Astrocyte of the cerebellum (primary cell): Measurements from ENCODE around the gene PPP1R18.
A peak's percentile ranks its signal among the peaks of the same experiment; 100 is the strongest.

ENCODE experiments used
- DNase-seq: peaks from one replicate; pipeline ENCODE4 v3.0.0-alpha.2; 2011; ENCODE audit warnings: low read depth
- H3K4me3 ChIP-seq: 2 replicates; pipeline ENCODE4 v1.5.1; 2011; ENCODE audit warnings: mild to moderate bottlenecking, low read depth, low read length, moderate library complexity
- in situ Hi-C: cut with HindIII; loops from 2 replicates; pipeline ENCODE4 v1.10.0; 2017; ENCODE audit warnings: low sequenced_read_pairs
- TF ChIP-seq, protein P1 (sequence below): IDR thresholded peaks from 2 replicates; pipeline ENCODE4 v1.5.1; 2012; ENCODE audit warnings: low read length, low read depth, moderate library complexity, mild to moderate bottlenecking; ENCODE audit errors: missing control alignments

The PPP1R18 gene

DNA sequence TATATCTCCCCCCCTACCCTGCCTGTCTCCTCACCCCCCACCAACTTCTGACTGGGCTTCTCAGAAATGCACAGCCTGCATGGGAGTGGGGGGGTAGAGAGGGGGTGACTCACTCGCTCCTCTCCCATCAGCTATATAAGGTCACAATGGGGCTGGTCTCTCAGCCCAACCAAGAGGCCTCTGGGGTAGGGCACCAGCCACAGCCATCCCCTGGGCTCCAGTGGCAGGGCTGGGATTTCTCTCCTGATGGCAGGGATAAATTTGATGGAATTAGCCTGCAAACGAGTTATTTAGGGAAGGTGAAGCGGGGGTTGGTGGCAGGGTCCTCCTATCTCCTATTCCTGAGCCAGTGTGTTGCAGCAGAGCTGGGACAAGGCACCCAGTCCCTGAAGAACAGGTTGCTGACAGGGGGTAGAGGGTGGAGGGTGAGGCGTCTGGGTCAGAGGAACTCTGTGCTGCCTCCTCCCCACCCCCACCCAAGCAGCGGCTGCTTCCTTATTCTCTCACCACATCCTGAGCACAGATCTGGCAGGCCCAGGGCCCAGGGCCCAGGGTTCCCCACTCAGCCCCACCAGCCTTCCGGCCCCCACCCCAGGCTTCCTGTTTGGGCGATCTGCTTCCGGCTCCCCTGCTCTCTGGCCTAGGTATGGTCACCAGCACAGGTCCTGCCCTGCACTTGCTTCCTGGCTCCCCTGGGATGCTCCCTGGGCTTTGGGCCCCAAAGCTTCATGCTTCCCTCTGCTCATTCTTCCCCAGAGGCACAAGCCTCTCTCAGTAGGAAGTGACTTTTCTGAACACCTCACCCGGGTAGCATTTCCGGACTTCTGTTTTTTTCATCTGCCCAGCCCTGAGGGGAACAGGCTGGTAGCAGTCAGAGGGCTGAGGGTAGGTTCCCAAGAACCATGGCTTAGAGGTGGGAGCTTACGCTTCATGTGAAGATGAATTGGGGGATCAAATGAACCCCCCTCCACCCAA lies 4.0 kb downstream of the PPP1R18 start:
- in situ Hi-C loops = no loop called here
- TF ChIP-seq, protein P1, sequence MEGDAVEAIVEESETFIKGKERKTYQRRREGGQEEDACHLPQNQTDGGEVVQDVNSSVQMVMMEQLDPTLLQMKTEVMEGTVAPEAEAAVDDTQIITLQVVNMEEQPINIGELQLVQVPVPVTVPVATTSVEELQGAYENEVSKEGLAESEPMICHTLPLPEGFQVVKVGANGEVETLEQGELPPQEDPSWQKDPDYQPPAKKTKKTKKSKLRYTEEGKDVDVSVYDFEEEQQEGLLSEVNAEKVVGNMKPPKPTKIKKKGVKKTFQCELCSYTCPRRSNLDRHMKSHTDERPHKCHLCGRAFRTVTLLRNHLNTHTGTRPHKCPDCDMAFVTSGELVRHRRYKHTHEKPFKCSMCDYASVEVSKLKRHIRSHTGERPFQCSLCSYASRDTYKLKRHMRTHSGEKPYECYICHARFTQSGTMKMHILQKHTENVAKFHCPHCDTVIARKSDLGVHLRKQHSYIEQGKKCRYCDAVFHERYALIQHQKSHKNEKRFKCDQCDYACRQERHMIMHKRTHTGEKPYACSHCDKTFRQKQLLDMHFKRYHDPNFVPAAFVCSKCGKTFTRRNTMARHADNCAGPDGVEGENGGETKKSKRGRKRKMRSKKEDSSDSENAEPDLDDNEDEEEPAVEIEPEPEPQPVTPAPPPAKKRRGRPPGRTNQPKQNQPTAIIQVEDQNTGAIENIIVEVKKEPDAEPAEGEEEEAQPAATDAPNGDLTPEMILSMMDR = no peak
- H3K4me3 ChIP-seq = peak overlapping the region; percentile 94
- DNase-seq = peak; percentile 62

DNA sequence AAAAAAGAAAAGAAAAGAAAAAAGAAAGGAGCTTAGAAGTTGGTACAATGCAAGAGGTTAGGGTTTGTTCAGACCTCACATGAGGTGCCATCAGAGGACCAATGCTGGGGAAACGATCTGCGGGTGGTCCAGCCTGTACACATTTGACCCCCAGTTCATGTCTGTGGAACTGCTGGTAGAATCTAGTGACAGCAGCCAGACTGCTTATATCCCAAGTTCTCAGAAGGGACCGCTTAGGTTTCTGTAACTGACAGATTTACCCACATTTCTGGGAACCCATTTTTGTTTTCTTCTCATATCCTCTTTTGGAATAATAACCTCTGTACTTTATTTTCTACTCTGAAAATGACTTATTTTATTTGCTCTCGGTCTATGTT lies 4.7 kb downstream of the PPP1R18 start:
- no peak for DNase-seq
- TF ChIP-seq, protein P1 = no peak
- H3K4me3 ChIP-seq = peak overlapping the region; percentile 94
- in situ Hi-C loops = no loop called here

DNA sequence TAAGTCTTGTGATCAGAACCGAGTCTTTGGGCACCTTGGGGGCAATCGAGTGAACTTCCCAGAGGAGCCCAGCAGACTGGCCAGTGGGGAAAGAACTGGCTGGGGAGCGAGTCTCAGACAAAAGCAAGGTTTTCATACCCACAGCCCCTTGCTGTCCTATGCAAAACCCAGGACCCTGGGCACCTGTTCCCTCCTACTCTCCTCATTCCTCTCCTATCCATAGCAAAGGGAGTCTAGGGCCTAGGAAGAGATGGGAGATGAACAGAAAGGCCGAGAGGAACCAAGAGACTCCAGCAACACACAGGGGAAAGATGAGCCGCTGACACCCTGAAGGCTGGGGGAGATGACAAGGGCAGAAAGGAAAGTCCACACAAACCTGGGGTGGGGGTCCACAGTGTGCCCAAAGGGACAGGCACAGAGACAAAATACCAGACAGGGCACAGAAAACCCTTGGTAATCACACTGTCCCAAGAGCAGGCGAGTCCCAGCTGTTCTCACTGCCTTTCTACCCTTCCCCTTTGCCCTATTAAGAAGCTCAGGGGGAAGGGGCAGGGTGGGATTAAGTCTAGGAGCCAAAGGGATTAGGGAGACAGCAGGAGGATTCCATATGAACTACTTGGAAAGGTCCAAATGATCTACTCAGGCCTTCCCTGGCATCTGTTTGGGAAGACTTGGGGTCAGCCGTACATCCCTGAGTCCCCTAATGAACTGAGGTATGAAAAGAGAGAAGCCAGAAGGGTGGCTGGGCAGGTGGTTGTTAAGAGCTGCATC lies 6.5 kb downstream of the PPP1R18 start:
- peak overlapping the region; percentile 16 for H3K4me3 ChIP-seq
- TF ChIP-seq, protein P1 = no peak
- in situ Hi-C loops = no loop called here
- no peak for DNase-seq

DNA sequence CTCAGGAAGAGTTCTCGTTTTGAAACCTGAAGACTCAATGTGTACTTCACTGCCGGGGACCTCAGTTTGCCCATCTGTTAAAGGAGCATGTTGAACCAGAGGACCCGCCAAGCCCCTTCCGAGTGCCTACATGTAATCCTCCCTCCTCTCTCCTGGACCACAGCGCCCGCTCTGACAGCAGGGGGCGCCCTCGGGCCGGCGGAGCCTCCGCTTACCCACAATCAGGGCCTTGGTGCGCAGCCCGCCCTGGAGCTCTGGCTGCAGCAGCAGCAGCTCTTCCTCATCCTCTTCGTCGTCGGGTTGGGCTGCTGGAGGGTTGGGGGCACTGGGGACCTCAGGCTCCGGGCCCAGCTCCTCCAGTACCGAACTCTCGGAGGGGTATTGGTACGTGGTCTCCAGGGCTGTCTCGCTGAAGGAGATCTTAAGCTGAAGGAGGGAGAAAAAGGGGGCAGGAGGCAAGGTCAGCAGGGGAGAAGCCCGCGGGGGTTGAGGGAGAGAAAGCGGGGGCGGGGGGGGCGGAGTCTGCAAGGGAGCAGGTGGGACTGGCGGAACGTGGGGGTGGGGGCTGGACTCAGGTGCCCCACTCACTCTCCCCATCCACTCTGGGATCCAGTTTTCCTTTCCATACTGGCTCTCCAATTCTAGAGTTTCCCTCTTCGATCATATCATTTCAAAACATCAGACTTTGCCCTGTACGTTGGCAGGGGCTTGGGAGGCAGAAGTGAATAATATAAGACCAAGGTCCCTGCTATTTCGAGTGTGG lies 7.3 kb downstream of the PPP1R18 start:
- peak overlapping the region; percentile 16 for H3K4me3 ChIP-seq
- TF ChIP-seq, protein P1 = peak; percentile 96
- in situ Hi-C loops = no loop called here
- peak; percentile 48 for DNase-seq

DNA sequence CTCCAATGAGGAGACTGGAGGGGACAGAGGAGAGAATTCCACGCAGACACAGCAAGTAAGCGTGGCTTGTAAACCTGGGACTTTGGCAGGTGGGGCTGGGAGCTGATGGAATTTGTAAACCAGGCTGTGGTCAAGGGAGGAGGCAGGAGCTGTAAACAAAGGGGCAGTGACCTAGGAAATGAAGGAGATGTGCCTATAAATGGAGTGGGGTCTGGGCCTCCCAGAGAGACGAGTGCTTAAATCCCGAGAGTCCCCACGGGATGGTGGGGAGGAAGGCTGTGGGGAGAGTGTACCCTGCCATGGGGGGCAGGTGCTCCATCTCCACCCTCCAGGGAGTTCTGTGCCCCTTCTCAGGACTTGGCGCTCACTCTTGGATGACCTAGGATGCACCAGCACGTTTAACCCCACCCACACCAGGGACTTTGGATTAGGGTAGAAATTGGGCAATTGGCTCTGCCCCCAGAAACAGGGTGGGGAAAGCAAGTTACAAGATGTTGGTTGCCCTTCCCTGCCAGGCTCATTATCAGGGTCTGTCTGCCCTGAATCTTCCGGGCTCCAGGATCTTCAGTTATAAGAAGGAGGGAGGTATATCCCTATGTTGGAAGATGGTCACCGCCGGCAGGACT lies 9.7 kb downstream of the PPP1R18 start:
- in situ Hi-C loops = no loop called here
- no peak overlapping the region for H3K4me3 ChIP-seq
- DNase-seq = no peak
- TF ChIP-seq, protein P1 = no peak
